ENCODE results near the gene DIPK1B.

The DIPK1B gene

GRCh38 chr9:136678624-136679023 is 33.7 kb upstream of the DIPK1B start:
- Histone ChIP-seq H3K4me1 (ENCODE audit: control insufficient read depth, insufficient read depth, low read length) (no peaks in the 10 kb centered on the region), H3K4me3 (ENCODE audit: low read depth, low read length) (no peak overlapping the region), H3K27ac (ENCODE audit: extremely low read depth, low read depth, low read length) (no peak overlapping the region), H3K9me3 (ENCODE audit: control insufficient read depth, insufficient read depth, low read depth, low read length) (no peaks in the 10 kb centered on the region), H3K36me3 (ENCODE audit: control insufficient read depth in 2 of 2, insufficient read depth in 1 of 2, low read length in 2 of 2) (peaks cover 0 to 26% of the 10 kb centered on the region in 2 experiments; a peak in 1 of 3 replicates)
- POLR2A ChIA-PET: interaction anchor here (5.1 kb wide), 1 partner anchor 8 kb away, joined by 19 read pairs; the partner anchor contains the start of gene AGPAT2
- no peak for TF ChIP-seq ZNF571 (tag by site-specific recombination; IDR thresholded peaks at IDR 0.05)
- CTCF ChIA-PET: interaction anchor here (0.6 kb wide), 1 partner anchor 53 kb away, joined by 3 read pairs; no protein-coding TSS in a partner anchor

GRCh38 chr9:136679431-136679941 is 32.9 kb upstream of the DIPK1B start:
- ChIA-PET POLR2A (interaction anchor here (1.7 kb wide), 1 partner anchor 8 kb away, joined by 7 read pairs; no protein-coding TSS in a partner anchor), CTCF (interaction anchor here (1.9 to 5.5 kb wide), 2 partner anchors 7 to 15 kb away, joined by 5 to 60 read pairs; no protein-coding TSS in a partner anchor)
- Histone ChIP-seq H3K4me1 (ENCODE audit: control insufficient read depth, insufficient read depth, low read length) (no peaks in the 10 kb centered on the region), H3K9me3 (ENCODE audit: control insufficient read depth, insufficient read depth, low read depth, low read length) (no peaks in the 10 kb centered on the region), H3K36me3 (ENCODE audit: control insufficient read depth in 2 of 2, insufficient read depth in 1 of 2, low read length in 2 of 2) (peaks cover 0 to 27% of the 10 kb centered on the region in 2 experiments; a peak in 1 of 3 replicates), H3K27ac (ENCODE audit: extremely low read depth, low read depth, low read length) (no peak overlapping the region), H3K4me3 (ENCODE audit: low read depth, low read length) (no peak overlapping the region)
- TF ChIP-seq ZNF335 (tag by site-specific recombination; conservative IDR thresholded peaks at IDR 0.05) (no peak), PRDM2 (tag by site-specific recombination; IDR thresholded peaks at IDR 0.05; ENCODE audit: borderline replicate concordance) (no peak), ZNF707 (tag by site-specific recombination; IDR thresholded peaks at IDR 0.05) (no peak), ZNF701 (tag by site-specific recombination; IDR thresholded peaks at IDR 0.05) (no peak), ZNF600 (tag by site-specific recombination; IDR thresholded peaks at IDR 0.05) (no peak), ZBTB26 (tag by site-specific recombination; optimal IDR thresholded peaks at IDR 0.05) (no peak), ZNF248 (tag by site-specific recombination; IDR thresholded peaks at IDR 0.05) (no peak), ZNF513 (tag by site-specific recombination; IDR thresholded peaks at IDR 0.05) (no peak), ZNF146 (tag by site-specific recombination; IDR thresholded peaks at IDR 0.05) (no peak), ZBTB21 (tag by site-specific recombination; IDR thresholded peaks at IDR 0.05) (no peak), ZNF704 (tag by site-specific recombination; IDR thresholded peaks at IDR 0.05) (no peak), GLIS2 (tag by site-specific recombination; IDR thresholded peaks at IDR 0.05) (no peak), HOXC10 (CRISPR knock-in tag; IDR thresholded peaks at IDR 0.05) (no peak), ZBTB10 (tag by site-specific recombination; IDR thresholded peaks at IDR 0.05) (no peak)

All from HEK293 (cell line).